ENCODE data around the gene PIP5K1C. TPM values are rescaled to one million over a fixed set of nuclear protein-coding genes. Genes with fewer than 3 reads are reported as not detected.

Gene PIP5K1C
- total RNA-seq, 1 donor from 2014 or later: 43.6 TPM

- intact Hi-C loops (cut with DNase I): no loop called here
- peak overlapping the region; percentile 82 for H3K4me3 ChIP-seq
- H3K27ac ChIP-seq: peak overlapping the region; percentile 80
- DNase-seq (peak; percentile 74), ATAC-seq (peak; percentile 42 to 54)
- H3K36me3 ChIP-seq: no peaks in the 10 kb centered on the region
- no peaks in the 10 kb centered on the region for H3K9me3 ChIP-seq
- no peaks in the 10 kb centered on the region for H3K27me3 ChIP-seq (ENCODE audit: low read depth)
- peaks cover 19% of the 10 kb centered on the region for H3K4me1 ChIP-seq
- TF ChIP-seq CTCF (IDR thresholded peaks at IDR 0.05): no peak
Measured at GRCh38 chr19:3698974-3699740, 1.1 kb downstream of the PIP5K1C start.

- intact Hi-C loops (cut with DNase I): no loop called here
- no peak for TF ChIP-seq CTCF (IDR thresholded peaks at IDR 0.05)
- ATAC-seq (no peak), DNase-seq (no peak)
- Histone ChIP-seq H3K27ac (no peak overlapping the region), H3K4me1 (peaks cover 19% of the 10 kb centered on the region), H3K27me3 (ENCODE audit: low read depth) (no peaks in the 10 kb centered on the region), H3K9me3 (no peaks in the 10 kb centered on the region), H3K36me3 (no peaks in the 10 kb centered on the region), H3K4me3 (peak overlapping the region; percentile 82)
Measured at GRCh38 chr19:3698386-3698950, 1.8 kb downstream of the PIP5K1C start.

- Histone ChIP-seq H3K27me3 (ENCODE audit: low read depth) (no peaks in the 10 kb centered on the region), H3K36me3 (no peaks in the 10 kb centered on the region), H3K4me3 (no peak overlapping the region), H3K27ac (no peak overlapping the region), H3K4me1 (peaks cover 19% of the 10 kb centered on the region), H3K9me3 (no peaks in the 10 kb centered on the region)
- DNase-seq (no peak), ATAC-seq (no peak)
- intact Hi-C loops (cut with DNase I): no loop called here
- TF ChIP-seq CTCF (IDR thresholded peaks at IDR 0.05): no peak
Measured at GRCh38 chr19:3697671-3698385, 2.4 kb downstream of the PIP5K1C start.

- intact Hi-C loops (cut with DNase I): no loop called here
- no peak for TF ChIP-seq CTCF (IDR thresholded peaks at IDR 0.05)
Measured at GRCh38 chr19:3697094-3697493, 3.2 kb downstream of the PIP5K1C start.

GRCh38 chr19:3696660-3696995 lies 3.6 kb downstream of the PIP5K1C start:
- Histone ChIP-seq H3K27me3 (ENCODE audit: low read depth) (no peaks in the 10 kb centered on the region), H3K36me3 (no peaks in the 10 kb centered on the region), H3K27ac (no peak overlapping the region), H3K9me3 (no peaks in the 10 kb centered on the region), H3K4me1 (peaks cover 19% of the 10 kb centered on the region), H3K4me3 (no peak overlapping the region)
- DNase-seq (no peak), ATAC-seq (no peak)
- TF ChIP-seq CTCF (IDR thresholded peaks at IDR 0.05): no peak
- intact Hi-C loops (cut with DNase I): no loop called here

More at GRCh38 chr19:3697094-3697493, 3.2 kb downstream of the PIP5K1C start:
- no peak overlapping the region for H3K4me3 ChIP-seq
- peaks cover 19% of the 10 kb centered on the region for H3K4me1 ChIP-seq
- no peaks in the 10 kb centered on the region for H3K9me3 ChIP-seq
- no peaks in the 10 kb centered on the region for H3K27me3 ChIP-seq (ENCODE audit: low read depth)
- no peak for ATAC-seq
- DNase-seq: no peak
- no peak overlapping the region for H3K27ac ChIP-seq
- H3K36me3 ChIP-seq: no peaks in the 10 kb centered on the region
